HG03378 (cell line): ENCODE measurements around the gene NRP2.

Experiments
- ATAC-seq: cut with Tn5 transposase; IDR thresholded peaks from one replicate; pipeline ENCODE4 v1.9.1; 2021; ENCODE audit warnings: mild to moderate bottlenecking, moderate library complexity; ENCODE audit not compliant: unreplicated experiment

The NRP2 gene

GRCh38 chr2:205797866-205798265 lies 115.6 kb downstream of the NRP2 start:
- no peak for ATAC-seq

GRCh38 chr2:205800224-205800623 lies 117.9 kb downstream of the NRP2 start:
- ATAC-seq = no peak

DNA sequence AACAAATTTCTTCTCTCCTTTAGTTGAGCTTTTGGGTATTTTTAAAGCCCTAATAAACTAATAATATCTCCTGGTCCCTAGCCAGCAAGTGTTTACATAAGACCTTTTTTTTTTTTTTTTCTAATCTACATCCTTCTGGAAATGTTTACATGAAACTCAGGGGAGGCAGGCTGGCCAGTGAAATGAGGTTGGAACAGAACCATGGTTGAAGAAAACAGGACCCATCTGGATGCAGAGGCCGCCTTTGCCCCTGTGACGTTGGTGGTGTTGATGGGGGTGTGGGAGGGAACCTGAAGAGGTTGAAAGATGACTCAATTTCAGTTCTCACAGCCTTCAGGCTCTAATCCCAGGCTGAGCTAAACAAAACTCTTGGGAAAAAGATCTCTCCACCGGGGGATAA lies 118.5 kb downstream of the NRP2 start:
- no peak for ATAC-seq

DNA sequence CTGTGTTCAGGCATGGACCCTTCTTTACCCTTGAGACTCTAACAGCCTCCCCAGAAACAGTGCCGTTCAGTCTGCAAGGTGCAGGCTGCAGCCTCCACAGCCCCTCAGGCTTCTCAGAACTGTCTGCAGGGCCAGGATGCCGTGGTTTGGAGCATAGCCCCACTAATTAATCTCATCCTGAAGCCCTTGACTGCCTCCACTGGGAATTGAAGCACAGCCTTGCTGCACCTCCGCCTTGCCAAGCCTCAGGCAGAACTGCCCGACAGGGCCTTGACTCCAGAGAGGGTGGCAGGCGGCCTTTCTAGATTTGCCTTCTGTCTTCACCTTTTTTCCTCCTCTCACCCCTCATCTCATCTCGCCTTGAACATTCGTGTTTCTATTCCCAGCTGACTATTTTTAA lies 119.8 kb downstream of the NRP2 start:
- ATAC-seq = no peak

DNA sequence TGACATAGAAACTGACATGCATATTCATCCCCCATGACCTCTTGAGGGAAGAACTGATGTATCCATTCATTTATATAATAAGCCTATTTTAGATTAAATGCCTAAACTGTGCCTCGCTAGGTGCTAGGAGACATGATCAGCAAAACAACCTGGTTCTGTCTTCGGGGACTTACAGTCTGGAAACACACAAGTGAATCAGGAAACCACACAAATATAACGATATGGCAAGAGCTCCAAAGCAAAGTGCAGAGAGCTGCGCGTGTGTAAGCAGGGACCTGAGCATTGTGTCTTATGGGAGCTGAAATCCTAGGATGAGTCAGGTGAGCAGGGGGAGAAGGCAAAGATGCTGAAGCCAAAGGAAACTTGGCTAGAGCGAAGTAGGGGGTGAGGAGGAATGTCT lies 120.6 kb downstream of the NRP2 start:
- ATAC-seq = no peak

DNA sequence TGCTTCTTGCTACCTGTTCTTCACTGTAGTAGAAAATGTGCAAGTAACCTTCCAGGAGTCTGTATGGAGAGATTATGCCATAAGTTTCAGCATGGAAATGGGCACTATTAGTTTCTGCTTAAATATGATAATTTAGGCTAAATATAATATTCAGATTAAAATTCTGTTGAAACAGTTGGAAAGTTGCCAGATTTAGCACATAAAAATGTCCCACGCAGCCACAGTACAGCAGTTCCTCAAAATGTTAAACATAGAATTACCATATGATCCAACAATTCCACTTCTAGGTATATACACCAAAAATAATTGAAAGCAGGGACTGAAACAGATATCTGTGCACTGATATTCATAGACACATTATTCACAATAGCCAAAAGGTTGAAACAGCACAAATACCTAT lies 121.2 kb downstream of the NRP2 start:
- ATAC-seq = no peak

- ATAC-seq = no peak
Measured at GRCh38 chr2:205805136-205805535, 122.8 kb downstream of the NRP2 start.

DNA sequence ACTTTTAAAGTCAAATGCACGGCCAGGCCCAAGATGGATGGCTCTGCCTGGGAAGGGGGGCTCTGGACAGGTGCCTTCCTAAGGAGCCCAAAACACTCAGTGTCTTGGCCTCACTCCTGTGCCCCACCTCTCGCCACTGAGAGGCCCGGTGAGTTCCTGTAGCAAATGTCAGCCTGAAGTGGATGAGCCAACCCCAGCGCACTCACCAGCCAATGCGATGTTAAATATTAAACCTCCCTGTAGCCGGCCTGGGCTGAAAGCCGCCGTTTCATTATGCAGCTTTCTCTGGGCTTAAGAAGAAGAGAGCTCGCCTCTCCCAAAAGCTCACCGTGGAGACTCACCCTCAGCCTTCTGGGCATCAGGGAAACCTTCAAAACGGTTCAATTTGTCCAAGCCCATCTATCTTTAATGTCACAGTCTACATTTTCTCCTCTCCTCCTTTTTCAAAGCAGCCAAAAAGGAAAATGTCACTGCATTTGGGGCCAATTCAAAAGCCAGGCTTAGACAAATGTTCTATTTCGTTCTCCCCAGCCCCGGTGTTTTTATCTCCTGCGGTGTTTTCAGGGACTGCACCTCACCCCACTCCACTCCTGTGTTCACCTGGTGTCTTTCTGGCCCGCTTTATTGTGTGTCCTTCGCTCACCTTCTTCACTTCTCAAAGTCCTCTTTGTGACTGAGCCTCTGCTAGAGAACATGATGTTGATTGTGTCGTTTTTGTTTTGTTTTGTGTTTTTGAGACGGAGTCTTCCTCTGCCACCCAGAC lies 124.0 kb downstream of the NRP2 start:
- ATAC-seq = no peak

DNA sequence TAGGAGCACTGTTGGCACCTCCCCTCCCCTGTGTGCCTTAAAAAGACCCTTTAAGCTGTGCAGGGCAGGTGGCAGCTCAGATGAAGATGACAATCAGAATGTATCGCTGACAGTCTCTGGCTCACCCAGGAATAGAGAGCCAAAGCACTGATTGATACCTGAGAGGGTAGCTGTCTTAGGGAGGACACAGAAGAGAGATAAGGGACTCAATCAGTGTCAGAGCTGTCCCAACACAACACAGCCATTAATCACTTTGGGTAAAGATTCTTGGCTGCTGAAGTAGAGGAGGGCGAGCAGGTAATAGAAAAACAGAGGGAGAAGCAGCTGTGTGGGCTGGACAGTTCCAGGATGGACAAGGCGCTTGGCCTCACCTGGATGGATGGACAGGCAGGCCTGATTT lies 124.9 kb downstream of the NRP2 start:
- no peak for ATAC-seq

- ATAC-seq = no peak
Measured at GRCh38 chr2:205807758-205808157, 125.5 kb downstream of the NRP2 start.

DNA sequence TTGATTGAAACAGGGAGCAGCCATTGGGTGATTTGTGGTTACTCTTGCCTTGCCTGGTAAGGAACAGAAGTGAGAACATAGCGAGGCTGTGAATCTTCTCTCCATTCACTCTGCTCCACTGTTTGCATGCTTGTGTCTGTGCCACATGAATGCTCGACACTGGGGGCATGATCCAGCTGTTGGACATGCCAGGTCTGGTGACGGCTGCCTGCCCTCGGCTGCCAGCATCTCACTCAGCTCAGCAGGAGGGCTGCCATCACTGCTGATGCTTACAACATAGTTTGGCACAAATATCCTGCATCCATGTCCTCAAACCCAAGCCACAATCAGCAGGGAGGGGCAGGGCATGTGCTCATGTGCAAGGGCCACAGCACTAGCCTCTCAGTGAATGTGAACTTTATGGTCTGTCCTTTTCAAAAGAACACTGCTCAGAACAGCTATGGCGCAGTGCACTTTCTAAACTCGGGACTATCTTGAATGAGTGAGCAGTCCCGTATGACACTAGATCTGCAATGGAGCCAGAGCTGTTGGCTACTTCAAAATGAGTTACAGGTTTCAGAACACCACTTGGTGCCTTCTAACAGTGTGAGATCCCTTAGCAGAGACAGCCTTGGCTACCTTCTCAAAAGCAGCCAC lies 126.3 kb downstream of the NRP2 start:
- ATAC-seq = no peak

DNA sequence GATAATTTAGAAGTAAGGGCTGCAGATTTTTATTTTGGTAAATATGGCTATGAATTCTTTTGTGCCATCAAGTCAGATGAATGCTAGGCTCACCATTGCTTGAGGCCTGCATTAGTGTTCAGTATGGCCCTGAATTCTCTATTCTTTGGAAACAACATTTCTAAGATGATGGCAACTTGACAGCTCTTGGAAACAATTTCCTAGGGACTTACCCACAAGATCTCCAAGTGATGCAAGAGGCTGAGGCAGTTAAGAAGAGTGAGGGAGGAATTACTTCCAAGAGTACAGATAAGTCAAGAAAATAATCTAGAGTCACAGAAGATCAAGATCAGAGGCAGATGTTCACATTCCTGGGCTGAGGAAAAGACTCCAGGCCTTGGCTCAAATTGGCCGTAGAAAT lies 129.1 kb downstream of the NRP2 start:
- no peak for ATAC-seq

DNA sequence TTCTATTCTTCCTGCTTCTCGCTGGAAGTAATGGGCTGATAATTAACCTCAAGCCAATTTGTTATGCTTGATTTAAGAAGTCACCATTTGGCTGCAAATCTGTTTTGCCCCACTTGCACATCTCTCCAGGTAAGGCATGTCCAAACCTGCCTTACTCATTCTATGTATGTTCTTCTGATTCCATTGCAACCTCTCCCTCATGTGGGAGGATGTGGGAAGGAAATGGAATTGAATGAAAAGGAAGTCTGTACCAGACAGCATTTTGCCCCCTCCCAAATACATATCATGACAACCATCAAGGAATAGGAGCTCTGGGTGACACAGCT lies 131.7 kb downstream of the NRP2 start:
- peak; percentile 23 for ATAC-seq

- no peak for ATAC-seq
Measured at GRCh38 chr2:205815673-205816072, 133.4 kb downstream of the NRP2 start.

- ATAC-seq = no peak
Measured at GRCh38 chr2:205816268-205816667, 134.0 kb downstream of the NRP2 start.

DNA sequence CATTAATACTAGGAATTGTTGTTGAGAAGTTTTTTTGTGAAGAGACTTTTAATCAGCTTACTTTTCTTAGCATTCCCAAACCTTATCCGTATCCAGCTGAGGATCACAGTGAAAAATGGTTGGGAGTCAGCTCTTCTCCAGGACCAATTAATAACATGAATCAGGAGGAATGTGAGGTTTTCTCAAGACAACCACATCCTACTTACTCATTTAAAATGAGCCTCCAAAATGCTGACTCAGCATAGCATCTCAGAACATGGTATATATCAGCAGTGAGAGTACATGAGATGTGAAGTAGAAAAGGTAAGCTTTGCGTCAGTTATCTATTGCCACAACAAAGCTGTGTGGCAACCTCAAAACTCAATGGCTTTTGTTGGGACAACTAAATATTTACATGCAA lies 140.3 kb downstream of the NRP2 start:
- no peak for ATAC-seq

- ATAC-seq = no peak
Measured at GRCh38 chr2:205827809-205828365, 145.6 kb downstream of the NRP2 start.

- no peak for ATAC-seq
Measured at GRCh38 chr2:205833864-205834263, 151.6 kb downstream of the NRP2 start.

GRCh38 chr2:205834796-205835195 lies 152.5 kb downstream of the NRP2 start:
- ATAC-seq = no peak

GRCh38 chr2:205835251-205835791 lies 153.0 kb downstream of the NRP2 start:
- no peak for ATAC-seq

DNA sequence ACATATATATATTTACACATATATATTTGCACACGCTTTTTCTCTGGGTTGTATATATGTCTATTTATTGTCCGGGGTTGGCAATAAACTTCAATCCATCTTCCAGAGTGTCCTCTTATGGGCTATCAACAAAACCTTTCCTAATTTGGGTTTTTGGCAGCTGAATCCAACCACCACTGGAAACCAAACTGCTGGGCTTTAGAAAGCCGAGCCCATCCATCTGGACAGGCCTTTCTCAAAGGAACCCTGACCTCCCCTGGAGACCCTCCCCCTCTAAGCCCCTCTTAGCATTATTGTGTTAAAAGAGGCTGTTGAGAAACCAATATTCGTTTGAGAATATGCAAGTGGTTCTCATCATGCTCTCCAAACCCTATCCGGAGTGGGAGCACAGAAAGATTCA lies 153.6 kb downstream of the NRP2 start:
- no peak for ATAC-seq

DNA sequence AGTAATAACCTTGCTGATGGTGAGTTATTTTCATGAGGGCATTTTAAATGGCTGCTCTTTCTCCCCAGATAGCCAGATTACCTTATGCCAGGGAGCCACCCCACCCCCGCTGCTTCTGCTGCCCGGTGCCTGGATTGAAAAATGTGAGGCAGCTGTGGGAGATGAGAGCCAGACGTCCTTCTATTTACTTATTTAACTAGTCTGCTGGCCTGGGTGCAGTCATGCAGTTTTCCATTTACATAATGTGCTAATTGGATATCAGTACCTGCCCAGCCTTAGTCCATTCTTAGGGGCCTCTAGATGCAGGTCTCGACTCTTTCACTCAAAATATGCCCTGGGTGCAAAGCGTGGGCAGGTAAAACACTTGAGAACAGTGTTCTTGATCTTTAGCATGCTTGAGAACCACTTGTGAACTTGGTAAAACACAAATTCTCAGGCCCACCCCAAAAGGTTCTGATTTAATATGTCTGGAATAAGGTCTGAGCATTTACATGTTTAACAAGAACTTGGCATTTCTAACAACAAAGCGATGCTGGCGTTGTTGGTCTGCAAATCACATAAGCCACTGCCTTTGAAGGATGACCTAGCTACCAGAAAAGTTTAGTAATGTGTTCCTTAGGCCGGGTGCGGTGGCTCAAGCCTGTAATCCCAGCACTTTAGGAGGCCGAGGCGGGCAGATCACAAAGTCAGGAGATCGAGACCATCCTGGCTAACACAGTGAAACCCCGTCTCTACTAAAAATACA lies 154.3 kb downstream of the NRP2 start:
- no peak for ATAC-seq
